ENCODE results near the gene CBLIF. TPM values are rescaled to one million over a fixed set of nuclear protein-coding genes. Genes with fewer than 3 reads are reported as not detected.

Gene CBLIF
- total and polyA plus RNA-seq, 2 of the 8 experiments (the other 6 are each of a cell fraction or from before 2014, with no cell fraction given), result not detected

DNA sequence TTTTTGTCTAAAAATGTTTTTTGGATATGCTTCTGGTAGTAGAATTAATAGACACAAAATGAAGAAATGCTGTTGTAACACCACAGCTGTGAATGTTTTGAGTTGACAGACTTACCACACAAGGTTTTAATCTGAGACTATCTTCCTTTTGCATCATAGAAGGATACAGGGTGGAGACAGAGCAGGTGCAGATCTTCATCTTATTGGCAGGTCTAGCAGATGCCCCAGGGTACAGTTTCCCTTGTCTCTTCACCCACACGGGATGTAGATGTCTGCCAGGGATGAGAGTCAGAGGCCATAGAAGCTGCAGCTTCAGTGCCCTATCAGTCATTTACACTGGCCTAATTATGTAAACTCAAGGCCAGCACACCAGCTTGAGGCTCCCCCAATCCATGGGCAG lies 34.3 kb upstream of the CBLIF start:
- no peak overlapping the region for H4K8ac ChIP-seq (ENCODE audit: extremely low read depth, insufficient read depth, low read length)
- no peaks in the 10 kb centered on the region for H3K27me3 ChIP-seq (replicated peaks in 1 of 4; ENCODE audit: control insufficient read depth in 3 of 4, extremely low read depth in 1 of 4, insufficient read depth in 3 of 4, low read length in 3 of 4)
- no peaks in the 10 kb centered on the region for H3K79me2 ChIP-seq (ENCODE audit: control insufficient read depth in 1 of 2, insufficient read depth in 2 of 2, low read length in 2 of 2)
- H3K18ac ChIP-seq (ENCODE audit: extremely low read depth, low read length), result no peak overlapping the region
- no peak overlapping the region for H4K5ac ChIP-seq (ENCODE audit: insufficient read length, low read depth, low read length)
- DNase-seq (ENCODE audit: low read depth in 1 of 2, low spot score in 2 of 2), result no peak
- H4K20me1 ChIP-seq (replicated peaks in 1 of 2; ENCODE audit: control insufficient read depth in 1 of 2, insufficient read depth in 2 of 2, low read length in 2 of 2), result no peaks in the 10 kb centered on the region
- no peak overlapping the region for H3K27ac ChIP-seq (ENCODE audit: low read depth, low read length)
- H3K4ac ChIP-seq (replicated peaks; ENCODE audit: insufficient read length, low read depth, low read length), result no peak overlapping the region
- 92% methylated on average over 1 of the region's 1 CpG; no CpG with 5 or more reads in 1 of the 2 experiments for WGBS, 2 experiments (ENCODE audit: extremely low coverage in 1 of 2, insufficient coverage in 1 of 2, insufficient read length in 1 of 2, insufficient replicate concordance in 2 of 2, low coverage in 1 of 2, low lambda C conversion rate in 2 of 2, missing lambda C conversion rate in 1 of 2)
- H2BK15ac ChIP-seq (ENCODE audit: low read length), result no peak overlapping the region
- CTCF ChIA-PET (ENCODE audit: partially characterized antibody), result no interaction called here
- no peak overlapping the region for H2BK20ac ChIP-seq (ENCODE audit: low read length)
- no peak overlapping the region for H2BK120ac ChIP-seq (replicated peaks; ENCODE audit: low read depth, low read length)
- H3K9me3 ChIP-seq (ENCODE audit: insufficient read depth in 2 of 2, low read depth in 1 of 2, low read length in 1 of 2), result no peaks in the 10 kb centered on the region
- H3K9ac ChIP-seq (replicated peaks in 1 of 4; ENCODE audit: extremely low read depth in 1 of 4, low read depth in 3 of 4, low read length in 3 of 4), result no peak overlapping the region
- TF ChIP-seq, protein P1, sequence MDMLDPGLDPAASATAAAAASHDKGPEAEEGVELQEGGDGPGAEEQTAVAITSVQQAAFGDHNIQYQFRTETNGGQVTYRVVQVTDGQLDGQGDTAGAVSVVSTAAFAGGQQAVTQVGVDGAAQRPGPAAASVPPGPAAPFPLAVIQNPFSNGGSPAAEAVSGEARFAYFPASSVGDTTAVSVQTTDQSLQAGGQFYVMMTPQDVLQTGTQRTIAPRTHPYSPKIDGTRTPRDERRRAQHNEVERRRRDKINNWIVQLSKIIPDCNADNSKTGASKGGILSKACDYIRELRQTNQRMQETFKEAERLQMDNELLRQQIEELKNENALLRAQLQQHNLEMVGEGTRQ (IDR thresholded peaks at IDR 0.05; ENCODE audit: low read length), result no peak
- TF ChIP-seq EGR1 (IDR thresholded peaks at IDR 0.05; ENCODE audit: borderline replicate concordance, low read depth, low read length), result no peak
- no peak for TF ChIP-seq SP2 (IDR thresholded peaks at IDR 0.05; ENCODE audit: low read length)
- TF ChIP-seq CHD2 (IDR thresholded peaks at IDR 0.05; ENCODE audit: low read length), result no peak
- TF ChIP-seq RBBP5 (IDR thresholded peaks at IDR 0.05; ENCODE audit: borderline replicate concordance, low read depth, low read length), result no peak
- no peak for TF ChIP-seq GTF2F1 (IDR thresholded peaks at IDR 0.05; ENCODE audit: borderline replicate concordance, low read depth, low read length)
- TF ChIP-seq RFX5 (IDR thresholded peaks at IDR 0.05; ENCODE audit: borderline replicate concordance, low read depth, low read length), result no peak
- TF ChIP-seq JUND (IDR thresholded peaks at IDR 0.05; ENCODE audit: low read length), result no peak
- TF ChIP-seq NRF1 (IDR thresholded peaks at IDR 0.05; ENCODE audit: low read depth, low read length), result no peak
- TF ChIP-seq CTBP2 (IDR thresholded peaks at IDR 0.05; ENCODE audit: borderline replicate concordance, insufficient read depth, insufficient read length, low read length), result no peak
- TF ChIP-seq EP300 (IDR thresholded peaks at IDR 0.05; ENCODE audit: borderline replicate concordance in 1 of 2, low read depth in 2 of 2, low read length in 2 of 2), result no peak
- TF ChIP-seq TBP (IDR thresholded peaks at IDR 0.05; ENCODE audit: low read depth, low read length), result no peak
- TF ChIP-seq CBX5 (IDR thresholded peaks at IDR 0.05; ENCODE audit: low read depth, low read length), result no peak
- no peak for TF ChIP-seq SIN3A (conservative IDR thresholded peaks at IDR 0.05 in 1 of 2, IDR thresholded peaks at IDR 0.05 in 1 of 2; ENCODE audit: low read depth in 1 of 2, low read length in 2 of 2)
- no peaks in the 10 kb centered on the region; the same call in 1 of the 2 replicates for H3K23me2 ChIP-seq (ENCODE audit: low read depth, low read length)
- H3K36me3 ChIP-seq (ENCODE audit: control insufficient read depth in 2 of 4, insufficient read depth in 4 of 4, low read length in 3 of 4), result no peaks in the 10 kb centered on the region
- H3K79me1 ChIP-seq (ENCODE audit: low read depth, low read length), result no peaks in the 10 kb centered on the region
- H3K14ac ChIP-seq (ENCODE audit: insufficient read length), result no peak overlapping the region
- no peak overlapping the region for H3K56ac ChIP-seq (replicated peaks; ENCODE audit: insufficient read length, low read depth, low read length)
- FAIRE-seq, result no peak
- H3K4me1 ChIP-seq (replicated peaks in 1 of 4; ENCODE audit: control insufficient read depth in 3 of 4, insufficient read depth in 4 of 4, low read length in 3 of 4), result peaks cover 0 to 9% (median under 1%) of the 10 kb centered on the region in 4 experiments; a peak in 1 of 7 replicates
- no peak overlapping the region for H2BK5ac ChIP-seq (ENCODE audit: low read depth, low read length)
- no peak overlapping the region for H3K23ac ChIP-seq (ENCODE audit: insufficient read length)
- H4K91ac ChIP-seq (replicated peaks; ENCODE audit: insufficient read length, low read length), result no peak overlapping the region
- no peak overlapping the region for H2AFZ ChIP-seq (ENCODE audit: low read length)
- H2BK12ac ChIP-seq (ENCODE audit: low read depth, low read length), result no peak overlapping the region
- H3K4me3 ChIP-seq (ENCODE audit: extremely low read depth in 1 of 4, insufficient read depth in 2 of 4, low read depth in 3 of 4, low read length in 4 of 4), result no peak overlapping the region
- H2AK5ac ChIP-seq (ENCODE audit: low read depth, low read length), result no peak overlapping the region
- POLR2A ChIA-PET (ENCODE audit: partially characterized antibody), result no interaction called here
- H3K4me2 ChIP-seq (ENCODE audit: insufficient read depth in 1 of 2, low read depth in 2 of 2, low read length in 2 of 2), result no peak overlapping the region

Measured in H1 (cell line).